Ectodermal cell (in vitro differentiated cells): ENCODE data around the gene RSPH4A. TPM values are rescaled to one million over a fixed set of nuclear protein-coding genes. Genes with fewer than 3 reads are reported as not detected.

Experiments
- H3K27ac ChIP-seq: 2 replicates; pipeline ENCODE4 v1.7.0; 2013; ENCODE audit warnings: mild to moderate bottlenecking, low read depth, low read length; ENCODE audit not compliant: insufficient read depth, poor library complexity, severe bottlenecking
- H3K27me3 ChIP-seq: 2 replicates; pipeline ENCODE4 v1.7.0; 2013; ENCODE audit warnings: mild to moderate bottlenecking, low read length; ENCODE audit not compliant: insufficient read depth, control insufficient read depth, poor library complexity, severe bottlenecking
- H3K36me3 ChIP-seq: one replicate; pipeline ENCODE4 v1.7.0; 2013; ENCODE audit warnings: low read length; ENCODE audit not compliant: control insufficient read depth, insufficient read depth
- H3K4me1 ChIP-seq: one replicate; pipeline ENCODE4 v1.7.0; 2013; ENCODE audit warnings: low read length; ENCODE audit not compliant: control insufficient read depth, insufficient read depth
- H3K4me3 ChIP-seq: 2 replicates; pipeline ENCODE4 v1.7.0; 2013; ENCODE audit warnings: low read depth, low read length, control low read depth; ENCODE audit not compliant: insufficient read depth
- H3K9me3 ChIP-seq: 2 replicates; pipeline ENCODE4 v1.7.0; 2013; ENCODE audit warnings: mild to moderate bottlenecking, low read length, moderate library complexity; ENCODE audit not compliant: control insufficient read depth
- WGBS, 2 experiments: methylation state at CpG; one replicate each; pipeline ENCODE4 v1.1.7; 2013; ENCODE audit warnings: missing lambda C conversion rate in 2 of 2; 5-methylcytosine and 5-hydroxymethylcytosine counted together
- polyA plus RNA-seq, 4 experiments: library from polyadenylated mRNA; stranded (reverse); fragments of 50-300 nt; gene quantifications; one replicate each; pipeline ENCODE4 v1.2.3, GENCODE V29; 2013

The RSPH4A gene
- polyA plus RNA-seq (2013, experiment 1 of 4) = 2.3 TPM
- polyA plus RNA-seq (2013, experiment 2 of 4) = 2.7 TPM
- 2.1 TPM for polyA plus RNA-seq (2013, experiment 3 of 4)
- polyA plus RNA-seq (2013, experiment 4 of 4) = 2.0 TPM

GRCh38 chr6:116615937-116616736, at the start of gene RSPH4A:
Gene RSPH4A, plus strand, starts transcription at chr6:116616479. Its CDS starts 145 bp downstream, at chr6:116616624.
- Histone ChIP-seq H3K4me1 (peaks cover 1% of the 10 kb centered on the region), H3K36me3 (no peaks in the 10 kb centered on the region), H3K27ac (peak within 1 kb of the TSS; percentile 79), H3K9me3 (no peaks in the 10 kb centered on the region), H3K27me3 (peaks cover 23% of the 10 kb centered on the region), H3K4me3 (peak within 1 kb of the TSS; percentile 55)
- 1% methylated on average over 29 of the region's 29 CpGs for WGBS, 2 experiments

- Histone ChIP-seq H3K4me3 (no peak overlapping the region), H3K4me1 (peaks cover 6% of the 10 kb centered on the region), H3K36me3 (no peaks in the 10 kb centered on the region), H3K9me3 (no peaks in the 10 kb centered on the region), H3K27ac (no peak overlapping the region), H3K27me3 (peaks cover 12% of the 10 kb centered on the region)
These were observed 48.2 kb upstream of the RSPH4A start for GRCh38 chr6:116568111-116568510.

GRCh38 chr6:116568821-116569755, 47.2 kb upstream of the RSPH4A start:
- Histone ChIP-seq H3K27ac (no peak overlapping the region), H3K4me3 (no peak overlapping the region), H3K4me1 (peaks cover 6% of the 10 kb centered on the region), H3K27me3 (peaks cover 12% of the 10 kb centered on the region), H3K36me3 (no peaks in the 10 kb centered on the region), H3K9me3 (no peaks in the 10 kb centered on the region)
- WGBS, 2 experiments = 75 to 83% methylated on average over 7 of the region's 7 CpGs

GRCh38 chr6:116570856-116571682, 45.2 kb upstream of the RSPH4A start, which contains the start of gene RWDD1:
Gene RWDD1, plus strand, starts transcription at chr6:116571504. Its CDS starts 79 bp downstream, at chr6:116571583.
- Histone ChIP-seq H3K4me3 (peak within 1 kb of the TSS; percentile 91), H3K36me3 (no peaks in the 10 kb centered on the region), H3K27me3 (peaks cover 12% of the 10 kb centered on the region), H3K9me3 (no peaks in the 10 kb centered on the region), H3K4me1 (peaks cover 6% of the 10 kb centered on the region), H3K27ac (peak within 1 kb of the TSS; percentile 85)
- 0% methylated on average over 62 of the region's 62 CpGs for WGBS, 2 experiments

GRCh38 chr6:116571683-116572000, 44.6 kb upstream of the RSPH4A start:
- peaks cover 7% of the 10 kb centered on the region for H3K27me3 ChIP-seq
- H3K9me3 ChIP-seq = no peaks in the 10 kb centered on the region
- peak overlapping the region; percentile 91 for H3K4me3 ChIP-seq
- H3K4me1 ChIP-seq = peaks cover 6% of the 10 kb centered on the region
- no peaks in the 10 kb centered on the region for H3K36me3 ChIP-seq
- WGBS, 2 experiments = 0 to 1% methylated on average over 9 to 12 of the region's 12 CpGs
- H3K27ac ChIP-seq = peak overlapping the region; percentile 71

GRCh38 chr6:116572162-116572561, 44.1 kb upstream of the RSPH4A start:
- Histone ChIP-seq H3K9me3 (no peaks in the 10 kb centered on the region), H3K4me1 (peaks cover 6% of the 10 kb centered on the region), H3K36me3 (no peaks in the 10 kb centered on the region), H3K27ac (no peak overlapping the region), H3K27me3 (peaks cover 2% of the 10 kb centered on the region), H3K4me3 (peak overlapping the region; percentile 91)
- 3 to 4% methylated on average over 6 of the region's 7 CpGs for WGBS, 2 experiments

- peaks cover 2% of the 10 kb centered on the region for H3K4me1 ChIP-seq
- no peak overlapping the region for H3K27ac ChIP-seq
- H3K9me3 ChIP-seq = no peaks in the 10 kb centered on the region
- no peaks in the 10 kb centered on the region for H3K27me3 ChIP-seq
- WGBS, 2 experiments = 94% methylated on average over 2 of the region's 2 CpGs
- H3K4me3 ChIP-seq = no peak overlapping the region
- no peaks in the 10 kb centered on the region for H3K36me3 ChIP-seq
These were observed 41.1 kb upstream of the RSPH4A start for GRCh38 chr6:116575227-116575626.

- Histone ChIP-seq H3K9me3 (no peaks in the 10 kb centered on the region), H3K36me3 (no peaks in the 10 kb centered on the region), H3K27ac (no peak overlapping the region), H3K4me1 (no peaks in the 10 kb centered on the region), H3K4me3 (no peak overlapping the region), H3K27me3 (no peaks in the 10 kb centered on the region)
- WGBS, 2 experiments = 96 to 98% methylated on average over 4 to 5 of the region's 5 CpGs
These were observed 38.8 kb upstream of the RSPH4A start for GRCh38 chr6:116577486-116577885.

- H3K9me3 ChIP-seq = no peaks in the 10 kb centered on the region
- H3K36me3 ChIP-seq = no peaks in the 10 kb centered on the region
- no peak overlapping the region for H3K27ac ChIP-seq
- H3K4me1 ChIP-seq = no peaks in the 10 kb centered on the region
- H3K27me3 ChIP-seq = no peaks in the 10 kb centered on the region
- no peak overlapping the region for H3K4me3 ChIP-seq
These were observed 37.9 kb upstream of the RSPH4A start for GRCh38 chr6:116578335-116578734.
